Activated CD4-positive, alpha-beta T cell treated with anti-CD3 and anti-CD28 coated beads, Interleukin-10, Interleukin-2, amounts not matched to agents 100 ng/mL and 50 ng/mL, durations not matched to agents 16 hours and 8 hours (primary cell): ENCODE results near the gene DPP9.
"Not testable (repeated sequence)": the region's sequence is repeated elsewhere in the genome, so short reads cannot be mapped to it uniquely, and the experiment has no call there.

Experiments
- DNase-seq: peaks from one replicate; pipeline ENCODE4 v3.0.0-alpha.2; 2020

Gene DPP9

DNA sequence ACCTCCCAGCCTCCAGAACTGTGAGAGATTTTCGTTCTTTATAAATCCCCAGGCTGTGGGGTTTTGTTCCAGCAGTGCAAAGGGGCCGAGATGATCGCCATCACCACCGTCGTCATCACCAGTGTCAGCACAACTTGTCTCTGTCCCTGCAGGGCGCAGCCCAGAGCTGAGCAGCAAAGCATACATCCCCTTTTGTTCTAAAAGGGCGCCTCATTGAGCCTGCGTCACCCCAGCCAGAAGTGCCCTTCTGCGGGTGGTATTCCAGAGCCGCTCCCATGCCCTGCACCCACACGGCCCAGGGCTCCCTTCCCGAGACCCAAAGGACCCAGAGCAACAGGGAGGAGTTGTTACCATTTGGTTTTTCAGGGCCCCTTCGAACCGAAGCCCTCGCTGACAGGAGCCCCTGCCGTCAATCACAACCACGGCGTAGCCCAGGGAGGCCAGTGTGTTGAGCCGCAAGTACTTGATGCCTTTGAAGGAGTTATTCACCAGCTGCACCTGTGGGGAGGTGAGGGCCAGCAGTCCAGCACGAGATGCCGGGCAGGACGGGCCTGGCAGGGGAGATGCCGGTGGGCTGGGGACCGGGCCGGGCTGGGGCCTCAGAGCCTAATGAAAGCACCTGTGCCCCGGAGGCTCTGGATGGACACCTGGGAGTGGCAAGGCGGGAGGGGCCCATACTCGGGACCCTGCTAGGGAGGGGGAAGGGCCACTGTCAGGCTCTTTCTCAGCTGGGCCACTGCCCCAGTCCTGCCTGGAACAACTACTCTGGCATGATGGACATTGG lies 39.1 kb downstream of the DPP9 start:
- no peak for DNase-seq

- DNase-seq, result no peak
Measured at GRCh38 chr19:4682417-4683200, 41.0 kb downstream of the DPP9 start.

DNA sequence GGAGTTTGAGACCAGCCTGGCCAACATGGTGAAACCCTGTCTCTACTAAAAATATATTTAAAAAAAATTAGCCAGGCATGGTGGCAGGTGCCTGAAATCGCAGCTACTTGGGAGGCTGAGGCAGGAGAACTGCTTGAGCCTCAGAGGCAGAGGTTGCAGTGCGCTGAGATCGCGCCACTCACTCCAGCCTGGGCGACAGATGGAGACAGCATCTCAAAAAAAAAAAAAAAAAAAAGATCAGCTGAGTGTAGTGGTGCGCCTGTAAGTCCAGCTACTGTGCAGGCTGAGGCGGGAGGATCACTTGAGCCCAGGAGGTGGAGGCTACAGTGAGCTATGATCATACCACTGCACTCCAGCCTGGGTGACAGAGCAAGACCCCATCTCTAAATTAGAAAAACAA lies 43.6 kb downstream of the DPP9 start:
- DNase-seq, result not testable (repeated sequence)

DNA sequence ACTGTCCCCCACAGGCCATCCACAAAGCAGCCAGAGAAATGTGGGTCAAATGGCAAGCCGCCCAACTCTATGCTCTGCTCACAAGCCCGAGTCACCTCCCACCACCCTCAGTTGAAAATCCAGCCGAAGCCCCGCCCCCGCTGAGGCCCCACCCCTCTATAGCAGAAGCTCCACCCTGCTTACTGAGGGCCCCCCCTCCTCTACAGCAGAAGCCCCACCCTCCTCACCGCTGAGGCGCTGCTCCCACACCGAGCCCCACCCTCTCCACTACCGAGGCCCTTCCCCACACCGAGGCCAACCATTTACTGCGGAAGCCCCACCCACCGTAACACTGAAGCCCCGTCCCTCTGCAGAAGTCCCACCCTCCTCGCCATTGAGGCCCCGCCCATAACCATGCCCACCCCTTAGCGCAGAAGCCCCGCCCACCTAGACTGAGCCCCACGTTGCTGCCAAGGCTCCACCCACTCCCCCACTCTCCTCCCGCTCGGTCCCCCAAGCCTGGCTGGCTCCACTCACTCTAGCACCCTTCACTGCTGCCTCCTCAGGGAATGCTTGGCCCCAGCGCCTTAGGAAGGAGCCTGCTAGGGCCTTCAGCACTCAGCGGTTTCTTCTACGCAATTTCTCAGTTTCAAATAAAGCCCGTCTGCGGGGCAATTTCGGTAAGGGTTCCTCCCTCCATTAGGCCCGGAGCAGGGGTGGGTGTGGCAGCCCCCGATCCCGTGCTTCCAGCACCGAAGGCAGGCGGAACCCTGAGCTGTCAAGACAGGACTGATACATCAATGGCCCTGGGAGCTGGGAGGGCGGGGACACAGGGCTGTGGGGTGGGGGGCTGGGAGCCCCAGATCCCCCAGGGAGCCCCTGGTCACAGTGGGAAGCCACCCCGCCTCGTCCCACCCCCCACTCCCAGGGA lies 44.5 kb downstream of the DPP9 start:
- DNase-seq, result peak; percentile 11

GRCh38 chr19:4676955-4677731 lies 46.5 kb downstream of the DPP9 start:
- DNase-seq, result peak; percentile 54

GRCh38 chr19:4675346-4675745 lies 48.3 kb downstream of the DPP9 start:
- no peak for DNase-seq

GRCh38 chr19:4673726-4674125 lies 49.9 kb downstream of the DPP9 start:
- no peak for DNase-seq

DNA sequence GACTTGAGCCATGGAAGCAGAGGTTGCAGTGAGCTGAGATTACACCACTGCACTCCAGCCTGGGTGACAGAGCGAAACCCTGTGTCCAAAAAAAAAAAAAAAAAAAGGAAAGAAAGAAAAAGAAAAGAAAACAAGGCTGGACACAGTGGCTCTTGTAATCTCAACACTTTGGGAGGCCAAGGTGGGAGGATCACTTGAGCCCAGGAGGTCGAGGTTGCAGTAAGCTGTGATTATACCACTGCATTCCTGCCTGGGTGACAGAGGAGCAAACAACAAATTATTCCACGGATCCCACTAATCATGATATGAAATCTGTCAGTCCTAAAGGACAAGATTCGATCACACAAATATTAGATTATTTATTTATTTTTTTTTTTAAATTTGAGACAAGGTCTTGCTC lies 50.4 kb downstream of the DPP9 start:
- no peak for DNase-seq

- DNase-seq, result no peak
Measured at GRCh38 chr19:4671185-4671851, 52.3 kb downstream of the DPP9 start.

GRCh38 chr19:4669723-4670480 lies 53.7 kb downstream of the DPP9 start, which contains the start of gene MYDGF:
Gene MYDGF (minus strand): TSS chr19:4670342. CDS start chr19:4670334, 8 bp downstream.
- DNase-seq, result peak; percentile 96

- no peak for DNase-seq
Measured at GRCh38 chr19:4664642-4665041, 59.0 kb downstream of the DPP9 start.

- DNase-seq, result no peak
Measured at GRCh38 chr19:4662812-4663211, 60.8 kb downstream of the DPP9 start.

- DNase-seq, result no peak
Measured at GRCh38 chr19:4662020-4662695, 61.5 kb downstream of the DPP9 start.

DNA sequence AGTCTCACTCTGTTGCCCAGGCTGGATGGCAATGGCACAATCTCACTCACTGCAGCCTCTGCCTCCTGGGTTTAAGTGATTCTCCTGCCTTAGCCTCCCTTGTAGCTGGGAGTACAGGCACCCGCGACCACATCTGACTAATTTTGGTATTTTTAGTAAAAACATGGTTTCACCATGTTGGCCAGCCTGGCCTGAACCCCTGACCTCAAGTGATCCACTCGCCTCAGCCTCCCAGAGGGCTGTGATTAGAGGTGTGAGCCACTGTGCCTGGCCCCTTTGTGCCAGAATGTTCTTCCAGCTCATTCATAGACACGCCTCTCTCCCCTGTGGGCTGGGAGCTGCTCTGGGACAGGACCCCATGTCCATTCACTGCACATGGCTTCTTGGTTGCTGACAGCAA lies 62.6 kb downstream of the DPP9 start:
- peak; percentile 27 for DNase-seq

DNA sequence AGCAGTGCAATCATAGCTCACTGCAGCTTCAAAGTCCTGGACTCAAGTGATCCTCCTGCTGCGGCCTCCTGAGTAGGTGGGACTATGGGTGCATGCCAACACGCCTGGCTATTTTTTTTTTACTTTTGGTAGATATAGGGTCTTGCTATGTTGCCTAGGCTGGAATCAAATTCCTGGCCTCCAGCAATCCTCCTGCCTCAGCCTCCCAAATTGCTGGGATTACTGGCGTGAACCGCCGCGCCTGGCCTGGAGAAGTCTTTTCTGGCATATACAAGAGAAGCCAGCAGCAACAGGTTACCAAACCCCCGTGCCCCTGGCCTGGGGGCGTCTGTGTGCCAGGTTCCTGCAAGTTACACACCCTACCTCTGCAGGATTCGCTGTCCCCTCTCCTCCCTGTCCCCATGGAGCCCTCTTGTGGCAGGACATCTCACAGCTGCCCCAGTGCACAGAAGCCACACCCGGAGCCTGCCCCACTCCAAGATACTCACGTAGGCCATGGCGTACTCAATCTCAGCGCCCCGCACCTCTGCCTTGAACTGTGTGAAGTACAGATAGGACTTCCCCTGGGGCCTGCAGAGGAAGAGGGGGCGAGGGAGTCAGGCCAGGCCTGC lies 63.4 kb downstream of the DPP9 start:
- DNase-seq, result peak; percentile 27

- no peak for DNase-seq
Measured at GRCh38 chr19:4657835-4658234, 65.8 kb downstream of the DPP9 start.

GRCh38 chr19:4657262-4657661 lies 66.4 kb downstream of the DPP9 start:
- no peak for DNase-seq

GRCh38 chr19:4656102-4656501 lies 67.5 kb downstream of the DPP9 start:
- DNase-seq, result no peak

DNA sequence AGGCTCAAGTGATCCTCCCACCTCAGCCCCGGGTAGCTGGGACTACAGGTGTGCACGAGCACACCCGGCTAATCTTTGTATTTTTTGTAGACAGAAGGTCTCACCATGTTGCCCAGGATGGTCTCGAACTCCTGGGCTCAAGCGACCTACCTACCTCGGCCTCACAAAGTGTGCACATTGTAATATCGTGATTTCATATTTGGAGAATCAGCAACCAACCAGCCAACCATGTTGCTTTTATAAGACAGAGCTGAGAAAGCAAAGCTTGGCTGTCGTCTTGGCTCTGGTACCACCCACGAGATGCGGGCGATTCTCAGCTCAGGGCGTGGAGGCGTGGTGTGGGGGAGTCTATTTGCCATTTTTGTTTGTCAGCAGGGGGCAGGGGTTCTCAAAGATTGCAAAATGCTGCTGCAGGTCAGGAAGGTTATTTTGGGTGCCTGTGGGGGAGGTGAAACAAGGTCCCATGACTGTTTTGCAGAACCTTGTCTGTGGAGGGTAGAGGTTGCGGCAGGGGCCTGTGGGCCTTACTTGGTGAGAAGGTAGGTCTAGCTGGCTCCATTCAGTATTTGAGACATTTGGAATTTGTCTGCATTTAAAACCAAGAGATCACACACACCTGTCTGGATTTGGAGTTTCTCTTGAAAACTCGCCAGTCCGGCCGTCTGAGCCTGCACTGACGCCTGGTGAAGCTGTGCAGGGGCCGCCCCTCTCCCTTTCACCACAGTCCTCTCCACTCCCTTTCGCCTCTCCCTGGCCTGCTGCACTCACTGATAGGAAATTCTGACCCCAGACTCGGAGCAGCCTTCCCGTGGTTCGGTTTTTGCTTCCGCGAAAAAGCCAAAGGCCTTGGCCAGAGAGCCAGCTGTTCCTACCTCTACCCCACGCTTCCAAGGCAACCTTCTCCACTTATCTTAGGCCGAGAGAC lies 68.9 kb downstream of the DPP9 start:
- no peak for DNase-seq
